Measurements from ENCODE around the gene C11orf91. TPM values are rescaled to one million over a fixed set of nuclear protein-coding genes. Genes with fewer than 3 reads are reported as not detected.

The C11orf91 gene
- total RNA-seq, 1 experiment from 2014 or later: not detected

DNA sequence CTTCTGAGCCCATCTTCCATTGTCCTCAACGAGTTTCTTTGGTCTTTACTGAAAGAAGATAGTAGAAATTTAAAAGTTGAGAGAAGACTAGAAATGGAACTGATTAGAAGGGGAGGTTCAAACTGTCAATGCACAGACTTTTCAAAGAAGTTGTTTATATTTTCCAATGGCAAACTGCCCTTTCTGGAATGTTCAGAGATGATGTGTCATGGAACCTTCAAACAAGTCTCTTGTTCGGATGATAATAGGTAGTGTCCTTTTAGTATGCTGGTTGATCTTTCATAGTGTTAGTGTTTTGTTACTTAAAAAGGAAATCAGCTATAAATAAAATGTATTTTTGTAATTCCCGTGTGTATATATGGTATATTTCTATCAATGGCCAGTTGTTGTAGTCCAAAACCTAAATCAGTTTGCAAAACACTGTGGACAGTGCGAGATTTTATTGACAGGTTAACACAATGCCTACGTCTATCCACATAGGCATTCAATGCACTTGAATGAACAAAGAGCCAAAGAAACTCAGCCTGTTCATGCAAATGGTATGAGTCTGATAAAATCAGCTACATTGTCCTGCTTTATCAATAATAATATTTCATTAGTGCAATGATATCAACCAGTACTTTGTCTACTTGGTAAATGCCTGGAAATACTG lies 30.9 kb downstream of the C11orf91 start:
- POLR2A ChIA-PET (ENCODE audit: low non-redundant PET): no interaction called here
- Histone ChIP-seq H3K36me3 (ENCODE audit: insufficient read depth, low read length, poor library complexity, severe bottlenecking) (no peaks in the 10 kb centered on the region), H3K4me3 (ENCODE audit: low read depth, low read length, poor library complexity, severe bottlenecking) (no peak overlapping the region), H3K4me1 (ENCODE audit: insufficient read depth, low read length, poor library complexity, severe bottlenecking) (peaks cover 10% of the 10 kb centered on the region), H3K27ac (ENCODE audit: low read depth, low read length, poor library complexity, severe bottlenecking) (no peak overlapping the region), H3K27me3 (replicated peaks; ENCODE audit: insufficient read depth, low read depth, low read length, poor library complexity) (no peaks in the 10 kb centered on the region), H3K9me3 (ENCODE audit: low read depth, low read length, poor library complexity, severe bottlenecking) (no peaks in the 10 kb centered on the region)
- intact Hi-C loops (cut with micrococcal nuclease; ENCODE audit: unreplicated experiment): no loop called here
- DNase-seq (ENCODE audit: low spot score): no peak
- no peak for TF ChIP-seq EZH2 (IDR thresholded peaks at IDR 0.05; ENCODE audit: borderline replicate concordance, low read depth, low read length, poor library complexity, severe bottlenecking)
- TF ChIP-seq, protein P1, sequence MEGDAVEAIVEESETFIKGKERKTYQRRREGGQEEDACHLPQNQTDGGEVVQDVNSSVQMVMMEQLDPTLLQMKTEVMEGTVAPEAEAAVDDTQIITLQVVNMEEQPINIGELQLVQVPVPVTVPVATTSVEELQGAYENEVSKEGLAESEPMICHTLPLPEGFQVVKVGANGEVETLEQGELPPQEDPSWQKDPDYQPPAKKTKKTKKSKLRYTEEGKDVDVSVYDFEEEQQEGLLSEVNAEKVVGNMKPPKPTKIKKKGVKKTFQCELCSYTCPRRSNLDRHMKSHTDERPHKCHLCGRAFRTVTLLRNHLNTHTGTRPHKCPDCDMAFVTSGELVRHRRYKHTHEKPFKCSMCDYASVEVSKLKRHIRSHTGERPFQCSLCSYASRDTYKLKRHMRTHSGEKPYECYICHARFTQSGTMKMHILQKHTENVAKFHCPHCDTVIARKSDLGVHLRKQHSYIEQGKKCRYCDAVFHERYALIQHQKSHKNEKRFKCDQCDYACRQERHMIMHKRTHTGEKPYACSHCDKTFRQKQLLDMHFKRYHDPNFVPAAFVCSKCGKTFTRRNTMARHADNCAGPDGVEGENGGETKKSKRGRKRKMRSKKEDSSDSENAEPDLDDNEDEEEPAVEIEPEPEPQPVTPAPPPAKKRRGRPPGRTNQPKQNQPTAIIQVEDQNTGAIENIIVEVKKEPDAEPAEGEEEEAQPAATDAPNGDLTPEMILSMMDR (conservative IDR thresholded peaks at IDR 0.05; ENCODE audit: low read depth, low read length): no peak
- no TSS peak for BruUV-seq (replicated peaks)
- CTCF ChIA-PET: no interaction called here

DNA sequence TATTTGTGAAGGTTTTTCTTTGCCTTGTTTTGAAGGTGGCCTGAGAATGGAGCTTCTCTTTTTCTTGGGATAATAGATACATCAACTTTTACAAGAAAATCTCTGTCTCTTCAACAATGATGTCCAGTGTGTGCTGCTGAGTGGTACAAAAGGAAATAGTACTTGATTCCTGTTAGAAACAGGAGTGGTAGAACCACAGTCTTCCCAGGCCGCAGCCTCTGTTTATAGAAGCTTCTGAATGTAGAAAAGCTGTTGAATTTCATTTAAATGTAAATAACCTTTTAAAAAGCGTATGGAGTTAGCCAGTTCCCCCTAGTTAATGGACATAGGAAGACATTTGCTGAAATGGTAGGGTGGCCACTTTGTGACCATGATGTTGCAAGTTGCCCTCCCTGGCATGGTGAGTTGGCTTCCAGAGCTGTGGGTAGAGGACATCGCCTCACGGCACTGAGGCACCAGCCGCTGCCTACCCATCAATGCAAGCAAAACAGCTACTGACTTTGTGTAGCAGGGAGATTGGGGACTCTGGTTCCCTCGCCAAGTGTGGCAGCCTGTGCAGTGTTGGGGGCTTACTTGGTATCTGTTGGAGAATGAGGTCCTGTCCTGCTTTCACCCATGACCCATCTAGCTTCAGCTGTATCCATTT lies 31.6 kb downstream of the C11orf91 start:
- Histone ChIP-seq H3K4me1 (ENCODE audit: insufficient read depth, low read length, poor library complexity, severe bottlenecking) (peaks cover 10% of the 10 kb centered on the region), H3K36me3 (ENCODE audit: insufficient read depth, low read length, poor library complexity, severe bottlenecking) (no peaks in the 10 kb centered on the region), H3K9me3 (ENCODE audit: low read depth, low read length, poor library complexity, severe bottlenecking) (no peaks in the 10 kb centered on the region), H3K27ac (ENCODE audit: low read depth, low read length, poor library complexity, severe bottlenecking) (no peak overlapping the region), H3K4me3 (ENCODE audit: low read depth, low read length, poor library complexity, severe bottlenecking) (no peak overlapping the region), H3K27me3 (replicated peaks; ENCODE audit: insufficient read depth, low read depth, low read length, poor library complexity) (no peaks in the 10 kb centered on the region)
- no peak for DNase-seq (ENCODE audit: low spot score)
- intact Hi-C loops (cut with micrococcal nuclease; ENCODE audit: unreplicated experiment): no loop called here
- no TSS peak for BruUV-seq (replicated peaks)
- TF ChIP-seq EZH2 (IDR thresholded peaks at IDR 0.05; ENCODE audit: borderline replicate concordance, low read depth, low read length, poor library complexity, severe bottlenecking): no peak
- TF ChIP-seq, protein P1 (conservative IDR thresholded peaks at IDR 0.05; ENCODE audit: low read depth, low read length): no peak
- CTCF ChIA-PET: no interaction called here
- POLR2A ChIA-PET (ENCODE audit: low non-redundant PET): interaction anchor here (0.6 kb wide), 1 partner anchor 136 kb away, joined by 4 read pairs; no protein-coding TSS in a partner anchor

DNA sequence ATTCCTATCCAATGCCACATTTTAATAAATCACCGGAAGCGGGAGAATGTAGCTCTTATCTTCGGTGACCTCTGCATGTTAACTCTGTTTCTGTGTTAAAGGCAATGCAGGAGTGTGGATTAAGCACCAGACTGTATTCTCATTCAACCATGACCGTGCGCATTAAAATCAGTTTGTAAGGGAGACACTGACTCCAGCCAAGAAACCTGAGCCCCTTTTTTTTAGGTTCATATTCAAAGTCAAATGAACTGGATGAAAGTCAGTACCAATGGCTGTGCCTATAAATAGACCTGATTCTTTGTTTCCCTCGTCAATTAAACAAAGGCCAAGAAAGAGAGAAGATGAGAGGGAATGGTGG lies 32.2 kb downstream of the C11orf91 start:
- intact Hi-C loops (cut with micrococcal nuclease; ENCODE audit: unreplicated experiment): no loop called here
- H3K9me3 ChIP-seq (ENCODE audit: low read depth, low read length, poor library complexity, severe bottlenecking): no peaks in the 10 kb centered on the region
- H3K27ac ChIP-seq (ENCODE audit: low read depth, low read length, poor library complexity, severe bottlenecking): no peak overlapping the region
- H3K4me1 ChIP-seq (ENCODE audit: insufficient read depth, low read length, poor library complexity, severe bottlenecking): peaks cover 10% of the 10 kb centered on the region
- POLR2A ChIA-PET (ENCODE audit: low non-redundant PET): no interaction called here
- TF ChIP-seq EZH2 (IDR thresholded peaks at IDR 0.05; ENCODE audit: borderline replicate concordance, low read depth, low read length, poor library complexity, severe bottlenecking): no peak
- TF ChIP-seq, protein P1 (conservative IDR thresholded peaks at IDR 0.05; ENCODE audit: low read depth, low read length): no peak
- no peaks in the 10 kb centered on the region for H3K36me3 ChIP-seq (ENCODE audit: insufficient read depth, low read length, poor library complexity, severe bottlenecking)
- CTCF ChIA-PET: no interaction called here
- BruUV-seq (replicated peaks): no TSS peak
- H3K4me3 ChIP-seq (ENCODE audit: low read depth, low read length, poor library complexity, severe bottlenecking): no peak overlapping the region
- no peaks in the 10 kb centered on the region for H3K27me3 ChIP-seq (replicated peaks; ENCODE audit: insufficient read depth, low read depth, low read length, poor library complexity)
- DNase-seq (ENCODE audit: low spot score): peak; percentile 71
